ENCODE data around the gene CLEC16A.
A peak's percentile ranks its signal among the peaks of the same experiment; 100 is the strongest.

The CLEC16A gene

DNA sequence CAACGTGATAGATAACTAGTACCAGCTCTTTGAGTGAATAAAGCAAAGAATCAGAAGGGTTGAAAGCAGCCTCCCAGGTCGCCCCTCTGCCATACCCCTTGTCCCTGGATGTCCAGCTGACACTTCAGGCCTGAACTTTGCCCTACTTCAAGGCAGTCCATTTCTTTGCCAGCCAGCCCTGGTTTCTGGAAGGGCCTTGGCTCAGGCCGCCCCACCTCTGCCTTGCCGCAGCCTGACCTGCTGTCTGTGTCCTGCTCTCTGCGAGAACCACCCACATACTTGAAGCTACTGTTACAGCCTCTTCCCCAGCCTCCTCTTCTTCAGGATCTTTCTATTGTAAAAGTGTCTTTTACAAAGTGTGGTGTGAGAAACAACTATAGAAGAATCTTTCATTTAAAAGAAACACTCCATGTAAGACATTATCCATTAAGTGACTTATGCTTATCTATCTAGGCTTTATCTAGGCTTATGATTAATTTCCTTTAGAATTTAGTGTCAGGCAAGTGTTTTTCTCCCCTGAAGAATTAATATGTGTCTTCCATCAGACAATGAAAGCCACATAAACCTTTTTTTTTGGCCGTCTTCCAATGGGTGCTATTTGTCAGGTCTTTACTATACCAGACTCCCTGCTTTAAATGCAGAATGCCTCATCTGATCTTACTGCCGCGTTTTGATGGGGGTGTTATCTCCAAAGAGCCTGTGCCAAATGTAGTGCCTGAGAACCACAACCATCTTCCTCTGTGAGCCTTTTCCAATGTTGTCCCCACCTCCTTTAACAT is 177.7 kb downstream of the CLEC16A start:
- no peak for ATAC-seq (replicated peaks)
- peaks cover 31% of the 10 kb centered on the region for H3K36me3 Mint-ChIP-seq (ENCODE audit: insufficient read depth)
- H3K9me3 Mint-ChIP-seq = no peaks in the 10 kb centered on the region
- H3K27ac Mint-ChIP-seq = no peak overlapping the region
- H3K4me1 Mint-ChIP-seq (ENCODE audit: low read depth in 2 of 2) = peaks cover 6% of the 10 kb centered on the region in 2 donors
- no peak for DNase-seq
- no peaks in the 10 kb centered on the region for H3K27me3 Mint-ChIP-seq
- no peak overlapping the region for H3K4me3 Mint-ChIP-seq

DNA sequence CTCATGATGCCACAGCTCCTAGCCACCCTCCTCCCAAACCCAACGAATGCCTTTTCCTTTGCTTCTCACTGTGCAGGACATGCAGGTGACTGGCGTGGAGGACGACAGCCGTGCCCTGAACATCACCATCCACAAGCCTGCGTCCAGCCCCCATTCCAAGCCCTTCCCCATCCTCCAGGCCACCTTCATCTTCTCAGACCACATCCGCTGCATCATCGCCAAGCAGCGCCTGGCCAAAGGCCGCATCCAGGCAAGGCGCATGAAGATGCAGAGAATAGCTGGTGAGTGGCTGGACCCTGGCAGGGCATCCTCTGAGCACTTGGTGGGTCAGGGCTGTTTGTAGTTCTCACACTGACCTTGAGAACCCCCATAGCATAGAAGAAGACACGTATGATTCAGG is 179.3 kb downstream of the CLEC16A start:
- Mint-ChIP-seq H3K4me3 (no peak overlapping the region), H3K36me3 (ENCODE audit: insufficient read depth) (peaks cover 39% of the 10 kb centered on the region), H3K27me3 (no peaks in the 10 kb centered on the region), H3K27ac (no peak overlapping the region), H3K9me3 (no peaks in the 10 kb centered on the region), H3K4me1 (ENCODE audit: low read depth in 2 of 2) (peaks cover 1 to 4% of the 10 kb centered on the region in 2 donors)
- ATAC-seq (replicated peaks) = no peak
- DNase-seq = no peak

- H3K4me3 Mint-ChIP-seq = no peak overlapping the region
- no peak for DNase-seq
- peaks cover 4 to 8% of the 10 kb centered on the region in 2 donors for H3K4me1 Mint-ChIP-seq (ENCODE audit: low read depth in 2 of 2)
- ATAC-seq (replicated peaks) = no peak
- H3K27ac Mint-ChIP-seq = no peak overlapping the region
- H3K27me3 Mint-ChIP-seq = no peaks in the 10 kb centered on the region
- peaks cover 42% of the 10 kb centered on the region for H3K36me3 Mint-ChIP-seq (ENCODE audit: insufficient read depth)
- no peaks in the 10 kb centered on the region for H3K9me3 Mint-ChIP-seq
These were observed 181.6 kb downstream of the CLEC16A start for GRCh38 chr16:11125936-11126335.

GRCh38 chr16:11126399-11127054 is 182.2 kb downstream of the CLEC16A start:
- no peak for ATAC-seq (replicated peaks)
- no peak overlapping the region for H3K27ac Mint-ChIP-seq

DNA sequence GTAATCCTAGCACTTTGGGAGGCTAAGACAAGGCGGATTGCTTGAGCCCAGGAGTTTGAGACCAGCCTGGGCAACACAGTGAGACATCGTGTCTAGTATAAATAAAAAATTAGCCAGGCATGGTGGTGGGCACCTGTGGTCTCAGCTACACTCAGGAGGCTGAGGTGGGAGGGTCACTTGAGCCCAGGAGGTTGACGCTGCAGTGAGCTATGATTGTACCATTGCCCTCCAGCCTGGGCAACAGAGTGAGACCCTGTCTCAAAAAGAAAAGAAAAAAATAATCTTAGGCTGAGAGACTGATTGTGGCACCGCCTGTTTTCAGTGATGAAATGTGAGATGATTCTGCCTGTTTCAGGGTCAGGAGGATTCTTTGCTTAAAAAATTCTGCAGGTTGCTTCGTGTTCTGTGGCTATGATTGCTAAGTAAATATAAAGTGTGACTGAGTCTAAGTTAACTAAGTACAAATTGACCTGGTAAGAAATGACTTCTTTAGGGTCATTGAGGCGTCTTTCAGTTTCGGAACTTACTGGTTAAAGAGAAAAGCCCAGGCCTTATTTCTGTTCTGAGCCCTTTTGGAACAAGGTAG is 183.3 kb downstream of the CLEC16A start:
- H3K27ac Mint-ChIP-seq = peak overlapping the region in 1 of 2 donors; percentile 70
- H3K27me3 Mint-ChIP-seq = no peaks in the 10 kb centered on the region
- H3K4me3 Mint-ChIP-seq = no peak overlapping the region
- DNase-seq (no peak), ATAC-seq (replicated peaks) (no peak)
- H3K36me3 Mint-ChIP-seq (ENCODE audit: insufficient read depth) = peaks cover 40% of the 10 kb centered on the region
- H3K4me1 Mint-ChIP-seq (ENCODE audit: low read depth in 2 of 2) = peaks cover 4 to 8% of the 10 kb centered on the region in 2 donors
- H3K9me3 Mint-ChIP-seq = no peaks in the 10 kb centered on the region

More at GRCh38 chr16:11126399-11127054, 182.2 kb downstream of the CLEC16A start:
- H3K9me3 Mint-ChIP-seq = no peaks in the 10 kb centered on the region
- no peak overlapping the region for H3K4me3 Mint-ChIP-seq
- no peaks in the 10 kb centered on the region for H3K27me3 Mint-ChIP-seq
- peaks cover 42% of the 10 kb centered on the region for H3K36me3 Mint-ChIP-seq (ENCODE audit: insufficient read depth)
- DNase-seq = no peak
- H3K4me1 Mint-ChIP-seq (ENCODE audit: low read depth in 2 of 2) = peaks cover 4 to 8% of the 10 kb centered on the region in 2 donors

GRCh38 chr16:11128211-11129141 is 184.1 kb downstream of the CLEC16A start:
- H3K4me1 Mint-ChIP-seq (ENCODE audit: low read depth in 2 of 2) = peaks cover 4 to 8% of the 10 kb centered on the region in 2 donors
- no peak for DNase-seq
- H3K4me3 Mint-ChIP-seq = no peak overlapping the region
- H3K27me3 Mint-ChIP-seq = no peaks in the 10 kb centered on the region
- H3K27ac Mint-ChIP-seq = peak overlapping the region; percentile 56 to 70
- peaks cover 33% of the 10 kb centered on the region for H3K36me3 Mint-ChIP-seq (ENCODE audit: insufficient read depth)
- no peaks in the 10 kb centered on the region for H3K9me3 Mint-ChIP-seq
- ATAC-seq (replicated peaks) = no peak

DNA sequence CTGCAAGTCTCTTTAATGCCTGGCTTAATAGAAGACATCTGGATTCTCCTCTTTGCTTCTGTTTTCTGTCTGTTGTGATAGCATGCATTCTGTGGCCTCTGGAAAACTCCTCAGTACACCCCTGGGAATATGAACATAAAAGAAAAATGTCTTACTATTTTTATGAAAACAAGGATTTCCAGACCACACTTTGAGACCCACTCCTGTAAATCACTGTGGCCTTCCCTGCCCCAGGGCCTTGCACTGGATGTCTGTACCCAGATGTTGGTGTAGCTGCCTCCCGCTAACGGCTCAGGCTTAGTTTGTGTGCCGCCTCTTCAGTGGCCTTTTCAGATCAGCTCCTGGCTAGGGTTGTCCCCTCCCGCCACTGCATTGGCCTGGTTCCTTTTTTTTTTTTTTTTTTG is 185.0 kb downstream of the CLEC16A start:
- H3K36me3 Mint-ChIP-seq (ENCODE audit: insufficient read depth) = peaks cover 29% of the 10 kb centered on the region
- peak overlapping the region in 1 of 2 donors; percentile 56 for H3K27ac Mint-ChIP-seq
- peaks cover 4 to 8% of the 10 kb centered on the region in 2 donors for H3K4me1 Mint-ChIP-seq (ENCODE audit: low read depth in 2 of 2)

GRCh38 chr16:11130978-11131665 is 186.8 kb downstream of the CLEC16A start:
- DNase-seq = no peak
- peaks cover 4 to 8% of the 10 kb centered on the region in 2 donors for H3K4me1 Mint-ChIP-seq (ENCODE audit: low read depth in 2 of 2)
- no peak overlapping the region for H3K4me3 Mint-ChIP-seq
- H3K9me3 Mint-ChIP-seq = no peaks in the 10 kb centered on the region
- peak overlapping the region in 1 of 2 donors; percentile 6 for H3K27ac Mint-ChIP-seq
- no peaks in the 10 kb centered on the region for H3K27me3 Mint-ChIP-seq
- no peak for ATAC-seq (replicated peaks)
- peaks cover 23% of the 10 kb centered on the region for H3K36me3 Mint-ChIP-seq (ENCODE audit: insufficient read depth)

More for the DNA sequence above, 185.0 kb downstream of the CLEC16A start:
- Mint-ChIP-seq H3K4me3 (no peak overlapping the region), H3K9me3 (no peaks in the 10 kb centered on the region), H3K27me3 (no peaks in the 10 kb centered on the region)
- no peak for ATAC-seq (replicated peaks)
- DNase-seq = no peak

GRCh38 chr16:11131706-11132105 is 187.3 kb downstream of the CLEC16A start:
- H3K27me3 Mint-ChIP-seq = no peaks in the 10 kb centered on the region
- no peaks in the 10 kb centered on the region for H3K9me3 Mint-ChIP-seq
- H3K36me3 Mint-ChIP-seq (ENCODE audit: insufficient read depth) = peaks cover 19% of the 10 kb centered on the region
- DNase-seq (no peak), ATAC-seq (replicated peaks) (no peak)
- no peak overlapping the region for H3K4me3 Mint-ChIP-seq
- peak overlapping the region in 1 of 2 donors; percentile 17 for H3K27ac Mint-ChIP-seq
- H3K4me1 Mint-ChIP-seq (ENCODE audit: low read depth in 2 of 2) = peaks cover 4 to 8% of the 10 kb centered on the region in 2 donors

DNA sequence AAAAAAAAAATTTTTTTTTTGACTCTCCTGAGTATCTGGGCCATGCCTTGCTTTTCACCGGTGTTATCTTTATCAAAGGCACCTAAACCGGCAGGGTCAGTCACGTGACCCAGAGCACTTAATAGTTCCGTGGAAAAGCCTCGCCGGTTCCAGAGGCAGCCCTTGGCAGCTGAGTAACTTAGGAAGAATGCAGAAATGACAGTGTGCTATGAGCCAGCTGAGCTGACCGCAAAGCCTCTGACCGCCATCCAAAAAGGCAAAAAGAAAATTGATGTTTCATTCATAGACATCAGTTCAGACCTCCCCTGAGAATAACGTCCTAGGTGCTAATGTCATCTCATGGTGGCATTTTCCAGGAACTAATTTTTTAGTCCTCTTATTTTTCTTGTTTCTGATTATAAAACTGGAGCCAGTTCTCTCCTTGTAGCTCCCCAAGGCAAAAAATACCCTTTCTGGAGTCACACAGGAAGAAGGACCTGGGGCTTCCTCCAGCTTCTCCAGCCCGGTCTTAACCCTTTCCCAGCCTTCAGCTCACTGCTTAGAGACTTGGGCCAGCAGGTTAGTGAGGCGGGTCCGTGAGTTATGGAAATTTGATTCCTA is 189.1 kb downstream of the CLEC16A start:
- Mint-ChIP-seq H3K36me3 (ENCODE audit: insufficient read depth) (peaks cover 15% of the 10 kb centered on the region), H3K4me1 (ENCODE audit: low read depth in 2 of 2) (peaks cover 11 to 12% of the 10 kb centered on the region in 2 donors), H3K9me3 (no peaks in the 10 kb centered on the region), H3K27ac (no peak overlapping the region), H3K4me3 (no peak overlapping the region), H3K27me3 (no peaks in the 10 kb centered on the region)
- no peak for DNase-seq
- no peak for ATAC-seq (replicated peaks)

- Mint-ChIP-seq H3K9me3 (no peaks in the 10 kb centered on the region), H3K27me3 (no peaks in the 10 kb centered on the region), H3K4me3 (no peak overlapping the region), H3K27ac (no peak overlapping the region), H3K4me1 (ENCODE audit: low read depth in 2 of 2) (peaks cover 7% of the 10 kb centered on the region in 2 donors), H3K36me3 (ENCODE audit: insufficient read depth) (peaks cover 12% of the 10 kb centered on the region)
- DNase-seq (no peak), ATAC-seq (replicated peaks) (no peak)
These were observed 190.5 kb downstream of the CLEC16A start for GRCh38 chr16:11134722-11135463.

Measured in effector memory CD8-positive, alpha-beta T cell (primary cell).